Panc1 (cell line): ENCODE measurements around the gene TTC34.

ENCODE experiments used
- CTCF ChIP-seq: fragments of 450-650 bp; IDR thresholded peaks from 2 replicates; pipeline ENCODE4 v1.5.1; 2017; ENCODE audit warnings: mild to moderate bottlenecking
- POLR2AphosphoS5 ChIP-seq: IDR thresholded peaks from 2 replicates; pipeline ENCODE4 v1.6.1; 2012; ENCODE audit warnings: mild to moderate bottlenecking, low read depth, low read length, moderate library complexity
- REST ChIP-seq, 2 experiments: IDR thresholded peaks; 2 replicates each; pipeline ENCODE4 v1.6.1; 2011 to 2012; ENCODE audit warnings: low read depth in 2 of 2, control low read depth in 1 of 2, low read length in 1 of 2, mild to moderate bottlenecking in 1 of 2, moderate library complexity in 1 of 2; ENCODE audit not compliant: insufficient read depth in 1 of 2
- TCF7L2 ChIP-seq: IDR thresholded peaks from 2 replicates; pipeline ENCODE4 v1.6.1; 2011; ENCODE audit warnings: mild to moderate bottlenecking, low read depth, low read length, inconsistent platforms

GRCh38 chr1:2787163-2787911 lies 14.2 kb downstream of the TTC34 start:
- TF ChIP-seq CTCF: no peak
- no peak for TF ChIP-seq TCF7L2
- TF ChIP-seq REST (IDR thresholded peaks at IDR 0.05; ENCODE audit: insufficient read depth in 1 of 2, low read depth in 2 of 2, low read length in 1 of 2): no peak
- no peak for TF ChIP-seq POLR2AphosphoS5
